BLaER1 treated with 17β-estradiol and CSF1 and Interleukin-3, amounts not matched to agents 10 nM and 100 nM (cell line): ENCODE measurements around the gene STEAP1.
A peak's percentile ranks its signal among the peaks of the same experiment; 100 is the strongest.
"Not testable (repeated sequence)": the region's sequence is repeated elsewhere in the genome, so short reads cannot be mapped to it uniquely, and the experiment has no call there.

Experiments used
- H3K27ac ChIP-seq, 11 experiments: shearing (Covaris generic); formaldehyde crosslinking; 2 replicates each; pipeline ENCODE4 v1.8.1; 2022
- H3K27me3 ChIP-seq, 11 experiments: shearing (Covaris generic); formaldehyde crosslinking; 2 replicates each; pipeline ENCODE4 v1.8.1; 2022
- H3K36me3 ChIP-seq, 11 experiments: shearing (Covaris generic); formaldehyde crosslinking; 2 replicates each; pipeline ENCODE4 v1.8.1; 2022
- H3K4me1 ChIP-seq, 10 experiments: shearing (Covaris generic); formaldehyde crosslinking; 2 replicates each; pipeline ENCODE4 v1.8.1; 2022
- H3K4me2 ChIP-seq, 11 experiments: shearing (Covaris generic); formaldehyde crosslinking; 2 replicates each; pipeline ENCODE4 v1.8.1; 2022
- H3K4me3 ChIP-seq, 10 experiments: shearing (Covaris generic); formaldehyde crosslinking; 2 replicates each; pipeline ENCODE4 v1.8.1; 2022
- H3K9ac ChIP-seq, 11 experiments: shearing (Covaris generic); formaldehyde crosslinking; 2 replicates each; pipeline ENCODE4 v1.8.1; 2022
- H3K9me3 ChIP-seq, 11 experiments: shearing (Covaris generic); formaldehyde crosslinking; replicated peaks in 1 of 11; 2 replicates each; pipeline ENCODE4 v1.8.1; 2022
- H4K20me1 ChIP-seq, 11 experiments: shearing (Covaris generic); formaldehyde crosslinking; 2 replicates each; pipeline ENCODE4 v1.8.1; 2022
- Cebpa-rat ChIP-seq, 11 experiments: shearing (Covaris generic); IDR thresholded peaks; 2 replicates each; pipeline ENCODE4 v1.8.1; 2022

Gene STEAP1

DNA sequence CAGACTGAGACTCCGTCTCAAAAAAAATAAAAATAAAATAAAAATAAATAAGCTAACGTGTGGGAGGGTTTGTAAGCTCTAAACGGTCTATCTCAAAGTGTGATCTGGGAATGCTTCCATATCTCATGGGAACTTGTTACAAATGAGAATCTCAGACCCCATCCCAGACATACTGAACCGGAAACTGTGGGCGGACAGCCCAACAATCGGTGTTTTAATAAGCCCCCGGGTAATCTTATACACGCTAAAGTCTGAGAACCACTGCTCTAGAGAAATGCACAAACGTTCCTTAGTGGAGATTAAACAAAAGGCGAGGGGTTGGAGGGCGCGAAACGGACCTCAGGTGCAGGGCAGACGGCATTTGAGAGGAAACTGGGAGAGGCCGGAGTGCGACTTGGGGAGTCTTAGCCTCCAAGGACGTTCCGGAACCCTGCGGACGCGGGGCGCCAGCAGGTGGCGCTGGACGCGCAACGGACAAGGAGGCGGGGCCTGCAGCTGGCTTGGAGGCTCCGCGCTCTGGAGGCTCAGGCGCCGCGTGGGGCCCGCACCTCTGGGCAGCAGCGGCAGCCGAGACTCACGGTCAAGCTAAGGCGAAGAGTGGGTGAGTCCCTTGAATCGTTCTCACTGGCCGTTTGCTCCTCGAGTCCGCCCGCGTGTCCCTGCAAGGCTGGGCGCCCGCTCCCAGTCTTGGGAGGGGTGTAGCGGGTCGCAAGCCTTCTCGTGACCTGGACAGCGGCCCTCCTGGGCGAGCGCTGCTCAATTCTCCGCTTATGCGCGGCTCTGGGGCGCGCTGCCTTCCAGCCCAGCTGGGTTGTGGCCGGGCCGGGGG lies at the start of gene STEAP1:
TSS of gene STEAP1 (plus strand) at position 527 of the 829 bp plus-strand sequence. CDS start 5,320 bp downstream, outside the sequence.
- not testable (repeated sequence) for H3K27me3 ChIP-seq, H3K27ac ChIP-seq, H3K4me1 ChIP-seq, H3K9me3 ChIP-seq, H4K20me1 ChIP-seq, H3K36me3 ChIP-seq
- peak within 1 kb of the TSS; percentile 45 to 74 (median 63) for H3K4me2 ChIP-seq
- peak within 1 kb of the TSS; percentile 36 to 61 (median 49); a peak in 19 of 20 replicates for H3K4me3 ChIP-seq
- peak within 1 kb of the TSS in 3 of 11 experiments; percentile 35 to 55 (median 36); a peak in 4 of 22 replicates for H3K9ac ChIP-seq

DNA sequence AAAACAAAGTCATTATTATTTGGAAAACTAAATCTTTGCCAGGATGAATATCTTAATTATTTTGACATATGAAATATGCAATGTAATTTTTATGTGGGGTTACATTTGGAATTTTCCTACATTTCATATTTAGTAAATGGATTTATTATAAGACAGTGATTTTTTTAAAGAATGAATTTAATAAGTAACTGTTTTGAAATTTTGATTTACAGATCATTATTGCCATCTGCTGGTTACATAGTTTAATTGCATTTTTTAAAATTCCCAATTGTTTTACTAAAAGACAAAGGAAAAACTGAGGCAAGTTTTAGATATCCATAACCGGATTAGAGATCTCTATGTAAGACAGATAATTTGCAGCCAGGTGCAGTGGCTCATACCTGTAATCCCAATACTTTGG lies 39.3 kb upstream of the STEAP1 start:
- H3K4me3 ChIP-seq, H3K27me3 ChIP-seq, H3K4me1 ChIP-seq, H3K36me3 ChIP-seq, H3K27ac ChIP-seq, H3K9ac ChIP-seq, H3K4me2 ChIP-seq, H4K20me1 ChIP-seq: not testable (repeated sequence)
- peaks cover 0 to 11% (median 0%) of the 10 kb centered on the region in 11 experiments; a peak in 8 of 22 replicates for H3K9me3 ChIP-seq

DNA sequence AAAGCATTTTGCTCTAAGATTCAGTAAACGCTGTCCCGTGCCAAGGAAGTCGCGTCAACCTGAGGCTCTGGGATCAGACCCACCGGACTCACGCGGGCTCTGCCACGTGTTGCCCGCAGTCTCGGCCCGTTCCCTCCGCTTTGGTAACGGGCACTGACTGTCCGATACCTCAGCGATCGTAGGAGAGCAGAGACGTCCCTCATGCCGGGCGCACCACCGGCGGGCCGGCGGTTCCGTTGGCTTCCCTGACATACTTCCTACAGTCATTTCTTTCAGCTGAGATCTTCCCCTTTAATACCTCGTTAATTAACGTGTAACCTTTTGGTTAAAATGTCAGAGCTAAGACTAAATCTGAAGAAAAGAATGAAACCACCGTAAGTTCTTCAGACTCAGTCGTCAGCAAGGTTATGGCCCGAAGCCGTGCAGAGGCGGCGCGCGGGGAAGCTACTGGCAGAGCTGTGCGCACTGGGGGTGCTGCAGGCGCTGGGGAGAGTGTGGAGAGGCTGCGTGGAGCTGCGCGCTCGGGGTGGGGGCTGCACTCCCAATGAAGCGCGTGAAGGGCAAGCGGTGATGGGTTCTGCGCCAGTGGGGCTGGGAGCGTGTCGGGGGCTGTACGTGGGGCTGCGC lies 35.6 kb upstream of the STEAP1 start:
- not testable (repeated sequence) for H4K20me1 ChIP-seq, H3K4me1 ChIP-seq, H3K4me2 ChIP-seq, H3K4me3 ChIP-seq, H3K27ac ChIP-seq, H3K36me3 ChIP-seq, H3K27me3 ChIP-seq, H3K9ac ChIP-seq
- H3K9me3 ChIP-seq: peaks cover 0 to 11% (median 0%) of the 10 kb centered on the region in 11 experiments; a peak in 8 of 22 replicates

DNA sequence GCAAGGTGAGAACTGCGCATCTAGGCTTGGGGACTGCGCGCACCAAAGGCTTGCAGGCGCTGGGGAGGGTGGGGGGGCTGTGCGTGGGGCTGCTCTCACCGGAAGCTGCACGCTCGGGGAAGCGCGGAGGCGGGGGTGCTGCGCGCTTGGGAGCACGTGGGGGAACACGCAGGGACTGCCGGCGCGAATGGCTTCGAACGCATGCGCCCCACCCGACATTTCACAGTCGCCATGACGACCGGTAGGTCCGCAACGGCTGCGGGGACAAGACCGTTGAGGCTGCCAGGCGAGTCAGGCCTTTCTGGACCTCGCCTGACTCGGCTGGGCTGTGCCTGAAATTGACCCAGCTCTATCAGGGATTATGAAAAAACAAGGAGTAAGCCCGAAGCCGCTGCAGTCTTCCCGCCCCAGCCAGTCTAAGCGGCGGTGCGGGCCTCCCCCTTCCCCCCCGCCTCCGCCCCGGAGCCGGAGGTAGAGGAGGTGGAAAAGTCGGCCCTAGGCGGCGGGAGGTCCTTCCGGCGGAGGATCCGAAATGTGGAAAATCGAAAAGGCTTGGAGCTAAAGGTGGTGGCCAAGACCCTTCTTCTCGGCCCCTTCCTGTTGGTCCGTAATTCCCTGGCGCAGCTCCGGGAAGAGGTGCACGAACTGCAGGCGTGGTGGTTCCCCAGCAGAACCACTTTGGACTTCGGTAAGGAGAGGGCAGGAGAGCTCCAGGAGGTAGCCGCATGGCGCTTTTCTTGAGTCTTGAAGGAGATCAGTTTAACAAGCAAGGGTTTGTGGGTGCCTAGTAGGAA lies 34.9 kb upstream of the STEAP1 start:
- Histone ChIP-seq H3K27ac (no peak overlapping the region), H3K4me2 (no peak overlapping the region), H3K9me3 (peaks cover 0 to 11% (median 0%) of the 10 kb centered on the region in 11 experiments; a peak in 8 of 22 replicates), H3K36me3 (no peaks in the 10 kb centered on the region), H4K20me1 (no peaks in the 10 kb centered on the region), H3K27me3 (no peaks in the 10 kb centered on the region), H3K4me1 (no peaks in the 10 kb centered on the region), H3K4me3 (no peak overlapping the region), H3K9ac (no peak overlapping the region)
- TF ChIP-seq Cebpa-rat (IDR thresholded peaks at IDR 0.05): no peak

DNA sequence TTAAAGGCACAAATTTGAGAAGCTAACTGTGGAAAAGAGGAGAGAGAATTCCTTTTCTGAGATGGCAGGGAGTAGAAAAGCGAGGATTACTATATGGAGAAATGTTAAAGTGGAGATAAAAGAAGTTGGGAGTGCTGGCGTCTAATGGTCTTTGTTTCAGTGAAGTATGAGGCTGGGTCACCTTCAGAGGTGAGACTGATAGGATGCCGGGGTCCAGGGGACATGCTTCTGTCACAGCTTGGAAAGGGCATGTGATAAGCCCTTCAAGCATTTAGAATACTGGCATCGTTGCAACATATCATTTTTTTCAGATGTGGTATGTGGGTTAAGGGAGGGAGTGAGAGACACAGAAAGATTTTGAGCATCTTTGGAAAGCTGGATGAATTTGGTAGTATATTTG lies 34.1 kb upstream of the STEAP1 start:
- not testable (repeated sequence) for H3K4me1 ChIP-seq, H3K27me3 ChIP-seq, H3K4me2 ChIP-seq, H4K20me1 ChIP-seq, H3K9ac ChIP-seq, H3K27ac ChIP-seq, H3K4me3 ChIP-seq, H3K36me3 ChIP-seq
- H3K9me3 ChIP-seq: peaks cover 0 to 11% (median 0%) of the 10 kb centered on the region in 11 experiments; a peak in 8 of 22 replicates

DNA sequence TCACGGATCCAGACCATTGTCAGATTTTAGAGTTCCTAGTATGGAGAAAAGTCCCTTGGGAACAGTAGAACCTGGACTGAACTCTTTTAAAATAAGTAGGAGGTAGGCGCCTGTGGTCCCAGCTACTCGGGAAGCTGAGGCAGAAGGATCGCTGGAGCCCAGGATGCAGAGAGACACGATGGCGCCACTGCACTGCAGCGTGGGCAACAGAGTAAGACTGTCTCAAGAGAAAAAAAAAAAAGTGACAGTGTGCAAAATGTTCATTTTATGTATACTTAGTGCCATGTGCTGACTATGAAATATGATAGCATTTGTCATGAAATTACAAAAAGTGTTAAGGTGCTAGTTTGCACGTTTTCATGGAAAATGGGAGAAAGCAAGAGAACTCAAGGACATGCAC lies 22.5 kb upstream of the STEAP1 start:
- not testable (repeated sequence) for H3K4me1 ChIP-seq, H3K4me2 ChIP-seq, H3K4me3 ChIP-seq, H3K27ac ChIP-seq, H3K36me3 ChIP-seq, H4K20me1 ChIP-seq, H3K27me3 ChIP-seq, H3K9ac ChIP-seq
- H3K9me3 ChIP-seq: peaks cover 13 to 19% (median 13%) of the 10 kb centered on the region in 11 experiments

DNA sequence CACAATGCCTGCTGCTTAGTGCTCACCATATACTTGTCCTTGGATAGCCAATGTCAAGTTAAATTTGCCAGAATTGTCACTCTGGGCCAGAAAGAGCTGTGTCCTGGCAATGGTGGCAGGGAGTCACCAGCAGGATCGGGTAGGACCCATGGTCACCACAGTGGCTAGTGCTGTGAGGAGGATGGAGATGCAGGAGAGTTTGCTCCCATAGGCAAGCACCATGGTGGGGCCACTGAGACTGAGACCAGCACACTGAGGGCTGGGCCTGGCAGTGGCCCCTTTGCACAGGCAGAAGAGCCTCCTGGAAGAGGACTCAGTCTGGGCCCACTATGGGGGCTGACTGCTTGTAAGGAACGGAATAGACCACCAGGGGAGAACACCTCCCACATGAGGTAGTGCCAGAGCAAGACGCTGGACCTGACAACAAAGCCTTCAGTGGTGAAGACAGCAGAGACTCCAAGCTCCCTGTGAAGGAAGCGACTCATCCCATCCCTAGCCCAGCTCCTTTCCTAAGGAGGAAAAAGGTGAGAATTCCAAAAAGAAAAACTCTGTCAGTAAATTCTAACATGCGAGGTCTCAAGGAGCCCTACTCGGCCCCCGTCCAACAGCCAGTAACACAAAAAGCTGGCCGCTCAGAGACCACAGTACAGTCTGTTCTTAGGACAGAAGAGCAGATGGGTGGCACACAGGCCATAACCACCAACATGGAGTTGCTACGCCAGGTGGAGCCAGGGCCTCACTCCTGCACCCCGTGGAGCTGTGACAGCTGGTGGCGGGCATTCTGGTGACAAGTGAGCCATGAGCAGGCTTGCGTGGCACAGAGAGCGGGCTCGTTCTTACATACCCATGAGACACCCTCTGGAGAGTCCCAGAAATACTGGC lies 6.9 kb upstream of the STEAP1 start:
- not testable (repeated sequence) for H3K9ac ChIP-seq, H3K27me3 ChIP-seq, H4K20me1 ChIP-seq, H3K9me3 ChIP-seq, H3K27ac ChIP-seq, H3K4me2 ChIP-seq, H3K4me1 ChIP-seq, H3K36me3 ChIP-seq, H3K4me3 ChIP-seq

DNA sequence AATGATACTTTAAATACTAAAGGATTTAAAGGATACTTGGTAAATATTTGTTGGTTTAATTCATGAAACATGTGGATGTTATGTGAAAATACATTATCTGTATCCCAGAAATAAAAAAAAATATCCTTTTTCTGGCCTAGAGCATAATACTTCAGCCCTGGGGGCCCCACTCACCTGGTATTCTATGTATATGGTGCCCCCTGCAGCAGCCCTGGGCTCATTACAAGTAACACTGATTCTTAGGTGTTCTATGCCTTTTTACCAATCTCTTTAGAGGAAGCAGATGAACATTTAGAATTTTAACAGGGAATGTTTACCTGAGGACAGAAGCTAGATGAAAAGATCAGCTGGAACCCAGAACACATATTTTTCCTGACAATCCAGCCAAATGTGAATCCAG lies 4.8 kb upstream of the STEAP1 start:
- H3K9ac ChIP-seq, H4K20me1 ChIP-seq, H3K27me3 ChIP-seq, H3K9me3 ChIP-seq, H3K36me3 ChIP-seq, H3K4me3 ChIP-seq, H3K27ac ChIP-seq, H3K4me1 ChIP-seq, H3K4me2 ChIP-seq: not testable (repeated sequence)

DNA sequence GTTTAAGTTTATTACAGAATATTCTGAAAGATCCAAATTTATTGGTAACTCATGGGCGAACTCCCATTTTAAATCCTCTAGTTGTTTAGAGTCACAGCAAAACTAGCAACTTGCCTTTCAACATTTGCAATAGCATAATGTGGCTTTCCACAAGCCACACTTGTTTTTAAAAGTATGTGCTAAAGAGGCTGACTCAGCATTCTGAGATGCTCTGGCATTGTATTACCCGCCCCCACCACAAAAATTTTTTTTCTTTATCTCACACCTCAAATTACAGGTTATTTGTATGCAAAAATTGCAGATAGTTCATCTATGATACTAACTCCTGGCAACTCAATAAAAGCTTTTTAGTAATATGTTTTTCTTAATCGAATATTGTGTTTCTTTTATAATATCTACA lies 2.4 kb upstream of the STEAP1 start:
- not testable (repeated sequence) for H3K9ac ChIP-seq, H3K4me3 ChIP-seq

DNA sequence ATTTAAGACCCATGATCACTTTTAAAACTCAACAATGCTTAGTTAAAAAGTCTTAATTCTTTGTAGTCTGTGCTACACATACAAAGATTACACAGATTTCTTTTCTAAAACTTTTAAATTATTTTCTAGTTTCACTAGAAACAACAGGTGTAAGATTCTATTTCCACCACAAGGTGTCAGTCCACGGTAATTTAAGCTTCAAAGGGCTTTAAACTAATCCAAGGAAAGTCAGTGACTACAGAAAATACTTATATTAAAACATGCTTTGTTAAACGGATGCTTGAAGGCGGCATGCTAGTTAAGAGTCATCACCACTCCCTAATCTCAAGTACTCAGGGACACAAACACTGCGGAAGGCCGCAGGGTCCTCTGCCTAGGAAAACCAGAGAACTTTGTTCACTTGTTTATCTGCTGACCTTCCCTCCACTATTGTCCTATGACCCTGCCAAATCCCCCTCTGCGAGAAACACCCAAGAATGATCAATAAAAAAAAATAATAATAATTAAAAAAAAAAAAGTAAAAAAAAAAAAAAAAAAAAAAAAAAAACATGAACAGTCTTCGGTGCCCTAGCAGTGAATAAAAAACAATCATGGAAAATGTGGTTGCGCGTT lies 1.5 kb upstream of the STEAP1 start:
- H3K36me3 ChIP-seq, H3K27me3 ChIP-seq, H3K27ac ChIP-seq, H3K9ac ChIP-seq, H3K4me2 ChIP-seq, H3K9me3 ChIP-seq, H4K20me1 ChIP-seq, H3K4me3 ChIP-seq, H3K4me1 ChIP-seq: not testable (repeated sequence)

More for the DNA sequence above, 2.4 kb upstream of the STEAP1 start:
- H3K27ac ChIP-seq, H3K4me2 ChIP-seq, H4K20me1 ChIP-seq, H3K36me3 ChIP-seq, H3K9me3 ChIP-seq, H3K27me3 ChIP-seq, H3K4me1 ChIP-seq: not testable (repeated sequence)
